HepG2 (cell line): ENCODE measurements around the gene ROM1. TPM values are rescaled to one million over a fixed set of nuclear protein-coding genes. Genes with fewer than 3 reads are reported as not detected.

ENCODE experiments used
- ARHGAP35 ChIP-seq: sonication (generic); formaldehyde crosslinking; IDR thresholded peaks from 2 replicates; pipeline ENCODE4 v1.9.0; 2022; ENCODE audit warnings: mild to moderate bottlenecking, inconsistent platforms, moderate library complexity, missing genetic modification reagents, borderline replicate concordance
- ATF7 ChIP-seq, 2 experiments: fragments of 450-650 bp in 1 of 2; sonication (generic) in 1 of 2; formaldehyde crosslinking in 1 of 2; IDR thresholded peaks; 2 replicates each; pipeline versions ENCODE4 v1.4.0 to v1.6.1; 2016 to 2020; ENCODE audit warnings: antibody characterized with exemption in 1 of 2, mild to moderate bottlenecking in 1 of 2, missing genetic modification reagents in 1 of 2
- CCAR2 ChIP-seq: fragments of 200-400 bp; formaldehyde crosslinking; optimal IDR thresholded peaks from 2 replicates; pipeline ENCODE3; 2018; ENCODE audit warnings: low read depth, mild to moderate bottlenecking, low read length, moderate library complexity
- FOXA3 ChIP-seq: IDR thresholded peaks from 2 replicates; pipeline ENCODE4 v1.6.1; 2016; ENCODE audit warnings: missing genetic modification reagents, missing compliant biosample characterization
- FOXO1 ChIP-seq: sonication (generic); formaldehyde crosslinking; IDR thresholded peaks from 2 replicates; pipeline ENCODE4 v1.4.0; 2020; ENCODE audit warnings: missing genetic modification reagents
- HOXA5 ChIP-seq: sonication (generic); formaldehyde crosslinking; IDR thresholded peaks from 2 replicates; pipeline ENCODE4 v1.4.0; 2020; ENCODE audit warnings: missing genetic modification reagents
- JDP2 ChIP-seq: sonication (generic); formaldehyde crosslinking; IDR thresholded peaks from 2 replicates; pipeline ENCODE4 v1.8.1; 2022; ENCODE audit warnings: missing genetic modification reagents, borderline replicate concordance
- MBNL3 ChIP-seq: fragments of 250-450 bp; sonication (Bioruptor Pico); conservative IDR thresholded peaks from 2 replicates; pipeline ENCODE4 v1.8.0; 2022; ENCODE audit warnings: mild to moderate bottlenecking, inconsistent platforms
- NBN ChIP-seq: fragments of 450-650 bp; conservative IDR thresholded peaks from 2 replicates; pipeline ENCODE4 v1.6.1; 2017
- NKX3-1 ChIP-seq: sonication (generic); formaldehyde crosslinking; IDR thresholded peaks from 2 replicates; pipeline ENCODE4 v1.5.0; 2020; ENCODE audit warnings: missing genetic modification reagents
- RFXAP ChIP-seq: sonication (generic); formaldehyde crosslinking; IDR thresholded peaks from 2 replicates; pipeline ENCODE4 v1.4.0; 2020; ENCODE audit warnings: missing genetic modification reagents, borderline replicate concordance
- YEATS4 ChIP-seq: sonication (generic); formaldehyde crosslinking; IDR thresholded peaks from 2 replicates; pipeline ENCODE4 v1.4.0; 2020; ENCODE audit warnings: missing genetic modification reagents, borderline replicate concordance
- ZNF24 ChIP-seq: fragments of 450-650 bp; IDR thresholded peaks from 2 replicates; pipeline ENCODE4 v1.6.1; 2017; ENCODE audit warnings: antibody characterized with exemption, mild to moderate bottlenecking
- ZNF292 ChIP-seq: sonication (generic); formaldehyde crosslinking; IDR thresholded peaks from 2 replicates; pipeline ENCODE4 v1.8.1; 2022; ENCODE audit warnings: mild to moderate bottlenecking, low read depth, missing genetic modification reagents, borderline replicate concordance
- ZNF431 ChIP-seq: sonication (generic); formaldehyde crosslinking; IDR thresholded peaks from 2 replicates; pipeline ENCODE4 v1.9.0; 2022; ENCODE audit warnings: missing genetic modification reagents, low read depth, mild to moderate bottlenecking, borderline replicate concordance
- ZNF496 ChIP-seq: sonication (generic); formaldehyde crosslinking; IDR thresholded peaks from 2 replicates; pipeline ENCODE4 v1.8.1; 2023; ENCODE audit warnings: mild to moderate bottlenecking, moderate library complexity, missing genetic modification reagents; ENCODE audit not compliant: insufficient replicate concordance
- ZNF761 ChIP-seq: sonication (generic); formaldehyde crosslinking; conservative IDR thresholded peaks from 2 replicates; pipeline ENCODE4 v1.4.0; 2020; ENCODE audit warnings: mild to moderate bottlenecking, missing genetic modification reagents
- polyA plus RNA-seq, 8 experiments: library from polyadenylated mRNA; depleted of rRNA in 3 of 8; stranded (reverse) in 7 of 8; unstranded in 1 of 8; fragments of >200 nt; fragmentation: Illumina TruSeq in 4 of 8; extraction: Trizol in 4 of 8; gene quantifications; 2 replicates each; pipeline versions ENCODE4 v1.2.1 to v1.2.3, GENCODE V29; 2011 to 2016; ENCODE audit warnings: low read depth in 4 of 8, missing spikeins in 1 of 8, mixed read lengths in 1 of 8; ENCODE audit not compliant: insufficient read depth in 1 of 8
- total RNA-seq, 5 experiments: library from RNA; depleted of rRNA; stranded (reverse); fragments of >200 nt; fragmentation: Illumina TruSeq; extraction: Trizol; gene quantifications; 2 replicates each; pipeline ENCODE4 v1.2.3, GENCODE V29; 2016; ENCODE audit warnings: low read depth in 1 of 5
- TF ChIP-seq, protein P1 (sequence below): sonication (generic); formaldehyde crosslinking; IDR thresholded peaks from 2 replicates; pipeline ENCODE4 v1.5.1; 2020; ENCODE audit warnings: mild to moderate bottlenecking, moderate library complexity, missing genetic modification reagents

The ROM1 gene
- total and polyA plus RNA-seq, 2 of the 13 experiments (the other 11 are each of a cell fraction or from before 2014, with no cell fraction given), result 1.2 to 2.4 TPM

DNA sequence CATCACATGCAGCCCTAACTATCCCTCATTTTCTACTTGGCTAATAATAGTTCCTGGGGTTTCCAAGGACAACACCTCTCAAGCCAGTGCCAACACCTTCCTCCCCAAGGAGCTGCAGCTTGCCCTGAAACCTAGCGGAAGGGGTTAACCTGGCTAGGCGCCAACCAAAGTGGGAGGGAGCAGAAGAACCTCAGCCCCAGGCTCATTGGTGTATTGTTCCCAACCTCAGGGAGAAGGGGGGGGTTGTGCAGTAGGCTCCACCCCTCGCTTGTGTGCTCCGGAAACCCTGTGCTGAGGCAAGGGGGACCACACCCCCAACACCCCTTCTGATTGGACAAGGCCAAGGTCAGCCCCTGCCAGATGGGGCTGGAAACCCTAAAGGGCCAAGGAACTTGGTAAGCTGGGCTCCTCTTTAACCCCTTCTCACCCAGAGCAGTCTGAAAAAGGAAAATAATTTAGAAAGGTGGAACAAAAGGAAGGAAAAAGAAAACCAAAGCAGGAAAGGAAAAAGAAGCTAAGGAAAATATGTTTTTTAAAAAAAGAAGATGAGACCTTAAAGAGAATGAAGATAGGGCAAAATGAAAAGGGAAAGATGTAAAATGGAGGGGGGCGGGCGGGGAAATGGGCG lies 13.9 kb upstream of the ROM1 start (continued):
- TF ChIP-seq, protein P1, sequence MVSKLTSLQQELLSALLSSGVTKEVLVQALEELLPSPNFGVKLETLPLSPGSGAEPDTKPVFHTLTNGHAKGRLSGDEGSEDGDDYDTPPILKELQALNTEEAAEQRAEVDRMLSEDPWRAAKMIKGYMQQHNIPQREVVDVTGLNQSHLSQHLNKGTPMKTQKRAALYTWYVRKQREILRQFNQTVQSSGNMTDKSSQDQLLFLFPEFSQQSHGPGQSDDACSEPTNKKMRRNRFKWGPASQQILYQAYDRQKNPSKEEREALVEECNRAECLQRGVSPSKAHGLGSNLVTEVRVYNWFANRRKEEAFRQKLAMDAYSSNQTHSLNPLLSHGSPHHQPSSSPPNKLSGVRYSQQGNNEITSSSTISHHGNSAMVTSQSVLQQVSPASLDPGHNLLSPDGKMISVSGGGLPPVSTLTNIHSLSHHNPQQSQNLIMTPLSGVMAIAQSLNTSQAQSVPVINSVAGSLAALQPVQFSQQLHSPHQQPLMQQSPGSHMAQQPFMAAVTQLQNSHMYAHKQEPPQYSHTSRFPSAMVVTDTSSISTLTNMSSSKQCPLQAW (CRISPR knock-in tag), result no peak
- TF ChIP-seq MBNL3 (CRISPR knock-in tag) (no peak), ARHGAP35 (CRISPR knock-in tag) (no peak), ZNF24 (no peak), ZNF292 (CRISPR knock-in tag) (no peak), ATF7 (IDR thresholded peaks at IDR 0.05) (no peak), ATF7 (CRISPR knock-in tag; IDR thresholded peaks at IDR 0.05) (no peak), JDP2 (CRISPR knock-in tag) (no peak), NKX3-1 (CRISPR knock-in tag) (no peak), CCAR2 (no peak), ZNF496 (CRISPR knock-in tag) (no peak), ZNF761 (CRISPR knock-in tag) (no peak), FOXO1 (0 out of 2 replicates have a peak, but pooled peaks have one; percentile 17), FOXA3 (CRISPR knock-in tag) (no peak), HOXA5 (CRISPR knock-in tag) (peak; percentile 51; the same call in 1 of the 2 replicates), RFXAP (CRISPR knock-in tag) (peak; percentile 88; the same call in 1 of the 2 replicates), NBN (no peak), YEATS4 (peak; percentile 59; the same call in 1 of the 2 replicates), ZNF431 (CRISPR knock-in tag) (no peak)
